Peyer's patch (tissue), 4 donors: Measurements from ENCODE around the gene GPR83. TPM values are rescaled to one million over a fixed set of nuclear protein-coding genes. Genes with fewer than 3 reads are reported as not detected.

Source experiments
- DNase-seq, 3 donors: peaks; one replicate each; pipeline ENCODE4 v3.0.0-alpha.2; 2017 to 2019
- H3K27ac ChIP-seq, 4 donors: fragments of 200-600 bp; sonication (generic); one replicate each; pipeline ENCODE4 v1.5.1; 2016 to 2019
- H3K27me3 ChIP-seq, 2 donors: fragments of 200-600 bp; sonication (generic); one replicate each; pipeline ENCODE4 v1.5.1; 2019
- H3K36me3 ChIP-seq, 3 donors: fragments of 200-600 bp; sonication (generic); one replicate each; pipeline ENCODE4 v1.5.1; 2016 to 2019
- H3K4me1 ChIP-seq, 4 donors: fragments of 200-600 bp; sonication (generic); one replicate each; pipeline ENCODE4 v1.5.1; 2016 to 2019
- H3K4me3 ChIP-seq, 4 donors: fragments of 200-600 bp; sonication (generic); 1 replicate in 3 of 4; 2 replicates in 1 of 4; pipeline ENCODE4 v1.5.1; 2016 to 2019; ENCODE audit warnings: mild to moderate bottlenecking in 1 of 4
- H3K9me3 ChIP-seq, 4 donors: fragments of 200-600 bp; sonication (generic); one replicate each; pipeline ENCODE4 v1.5.1; 2016 to 2019; ENCODE audit warnings: mild to moderate bottlenecking in 1 of 4
- POLR2A ChIP-seq, 2 donors: fragments of 450-650 bp; IDR thresholded peaks; one replicate each; pipeline ENCODE4 v1.5.1; 2017; ENCODE audit warnings: antibody characterized with exemption in 2 of 2, mild to moderate bottlenecking in 2 of 2, moderate library complexity in 2 of 2
- total RNA-seq, 4 donors: library from RNA; depleted of rRNA; stranded (reverse); fragments of >200 nt; gene quantifications; one replicate each; pipeline ENCODE4 v1.1.0, GENCODE V29; 2016
- TF ChIP-seq, protein P1 (sequence below), 6 experiments: fragments of 450-650 bp in 4 of 6; fragments of 200-600 bp in 2 of 6; sonication (generic) in 1 of 6; IDR thresholded peaks; one replicate each; pipeline ENCODE4 v1.5.1; 2017 to 2019; ENCODE audit warnings: antibody characterized with exemption in 6 of 6, mild to moderate bottlenecking in 3 of 6, moderate library complexity in 1 of 6

Gene GPR83
- total RNA-seq, 4 donors from 2014 or later, result 1.7 TPM; not detected in 3

DNA sequence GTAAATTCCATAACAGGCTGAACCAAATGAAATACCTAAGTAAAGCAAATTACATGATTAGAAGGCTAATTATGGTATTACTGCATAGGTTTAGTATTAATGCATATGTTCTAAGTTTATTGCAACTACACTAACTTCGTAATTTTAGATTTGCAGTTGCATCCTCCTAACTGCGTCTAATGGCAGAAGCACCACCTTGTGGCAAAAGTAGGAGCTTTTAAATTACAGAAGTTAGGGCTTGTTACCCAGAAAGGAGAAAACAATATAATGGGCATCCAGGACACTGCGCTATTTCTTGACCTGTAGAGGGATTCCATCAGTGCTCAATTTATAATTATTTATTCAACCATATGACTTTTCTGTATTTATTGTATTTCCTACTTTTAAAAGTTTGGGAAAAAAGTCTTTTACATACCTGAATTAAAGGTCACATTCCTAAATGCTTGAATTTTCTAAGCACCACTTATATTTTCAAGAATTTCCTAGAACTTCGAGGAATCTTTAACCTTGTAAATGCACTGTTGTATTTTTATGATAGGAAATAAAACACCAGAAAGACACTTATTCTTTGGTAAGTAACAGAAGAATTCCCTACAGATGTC is 16.3 kb upstream of the GPR83 start:
- Histone ChIP-seq H3K27me3 (no peaks in the 10 kb centered on the region), H3K36me3 (peaks cover 0 to 12% (median 0%) of the 10 kb centered on the region in 3 donors), H3K9me3 (no peaks in the 10 kb centered on the region), H3K4me1 (no peaks in the 10 kb centered on the region), H3K4me3 (no peak overlapping the region), H3K27ac (no peak overlapping the region)
- no peak for TF ChIP-seq POLR2A (IDR thresholded peaks at IDR 0.05)
- TF ChIP-seq, protein P1, sequence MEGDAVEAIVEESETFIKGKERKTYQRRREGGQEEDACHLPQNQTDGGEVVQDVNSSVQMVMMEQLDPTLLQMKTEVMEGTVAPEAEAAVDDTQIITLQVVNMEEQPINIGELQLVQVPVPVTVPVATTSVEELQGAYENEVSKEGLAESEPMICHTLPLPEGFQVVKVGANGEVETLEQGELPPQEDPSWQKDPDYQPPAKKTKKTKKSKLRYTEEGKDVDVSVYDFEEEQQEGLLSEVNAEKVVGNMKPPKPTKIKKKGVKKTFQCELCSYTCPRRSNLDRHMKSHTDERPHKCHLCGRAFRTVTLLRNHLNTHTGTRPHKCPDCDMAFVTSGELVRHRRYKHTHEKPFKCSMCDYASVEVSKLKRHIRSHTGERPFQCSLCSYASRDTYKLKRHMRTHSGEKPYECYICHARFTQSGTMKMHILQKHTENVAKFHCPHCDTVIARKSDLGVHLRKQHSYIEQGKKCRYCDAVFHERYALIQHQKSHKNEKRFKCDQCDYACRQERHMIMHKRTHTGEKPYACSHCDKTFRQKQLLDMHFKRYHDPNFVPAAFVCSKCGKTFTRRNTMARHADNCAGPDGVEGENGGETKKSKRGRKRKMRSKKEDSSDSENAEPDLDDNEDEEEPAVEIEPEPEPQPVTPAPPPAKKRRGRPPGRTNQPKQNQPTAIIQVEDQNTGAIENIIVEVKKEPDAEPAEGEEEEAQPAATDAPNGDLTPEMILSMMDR (IDR thresholded peaks at IDR 0.05), result peak in 4 of 6 experiments; percentile 25 to 50 (median 44)
- no peak for DNase-seq

DNA sequence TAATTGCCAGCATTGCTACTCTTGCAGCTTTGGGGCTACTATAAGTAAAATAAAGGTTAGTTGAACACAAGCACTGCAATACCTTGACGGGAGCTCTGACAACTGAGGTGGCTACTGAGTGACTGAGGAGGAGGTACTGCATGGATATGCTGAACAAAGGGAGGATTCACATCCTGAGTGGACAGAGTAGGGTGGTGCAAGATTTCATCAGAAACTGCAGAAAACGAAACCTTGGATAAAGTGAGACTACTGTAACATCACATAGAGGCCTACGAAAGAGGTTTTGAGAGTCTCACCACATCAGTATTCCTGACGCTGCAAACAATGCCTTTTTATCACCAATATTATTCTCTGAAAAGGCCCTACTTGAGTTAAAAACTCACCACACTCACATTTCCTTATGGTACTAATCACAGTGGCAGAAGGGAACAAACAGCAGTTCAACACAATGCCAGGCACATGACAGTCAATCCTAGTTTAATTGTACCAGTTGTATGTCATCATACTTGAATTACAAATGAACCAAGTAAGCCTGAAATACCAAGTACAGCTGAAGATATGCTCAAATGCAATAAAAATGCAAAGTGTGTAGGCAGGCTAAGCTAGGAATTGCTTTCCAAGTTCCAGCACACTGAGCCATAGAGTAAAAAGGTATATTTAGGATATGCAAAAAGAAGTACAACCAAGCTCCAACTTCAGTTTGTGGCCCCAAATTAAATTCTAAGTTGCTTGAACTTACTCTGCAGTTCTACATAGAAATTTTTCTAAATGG is 4.0 kb upstream of the GPR83 start:
- Histone ChIP-seq H3K27me3 (peaks cover 0 to 10% of the 10 kb centered on the region in 2 donors), H3K27ac (no peak overlapping the region), H3K36me3 (no peaks in the 10 kb centered on the region), H3K9me3 (no peaks in the 10 kb centered on the region), H3K4me3 (no peak overlapping the region), H3K4me1 (peaks cover 0 to 6% (median 0%) of the 10 kb centered on the region in 4 donors)
- no peak for DNase-seq
- TF ChIP-seq POLR2A (IDR thresholded peaks at IDR 0.05), result no peak
- TF ChIP-seq, protein P1 (IDR thresholded peaks at IDR 0.05), result no peak

DNA sequence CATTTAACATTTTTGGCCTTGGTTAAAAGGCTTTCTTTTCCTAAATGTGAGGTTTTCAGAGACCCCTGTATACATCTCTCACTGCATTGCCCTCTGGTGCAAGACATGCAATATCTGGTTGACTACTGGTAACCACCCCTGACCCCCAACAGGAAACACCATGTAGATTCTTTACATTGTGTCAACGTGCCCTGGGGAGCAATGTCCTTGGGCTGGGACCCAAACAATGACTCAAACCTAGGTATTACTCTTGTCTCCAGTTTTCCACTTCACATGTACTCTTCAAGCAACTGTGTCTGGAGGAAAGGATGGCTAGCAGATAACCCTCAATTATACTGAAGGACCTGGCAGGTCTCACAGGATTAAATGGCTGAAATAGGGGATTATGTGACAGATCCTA is 1.1 kb upstream of the GPR83 start:
- H3K27ac ChIP-seq, result no peak overlapping the region
- peaks cover 0 to 10% of the 10 kb centered on the region in 2 donors for H3K27me3 ChIP-seq
- no peak for DNase-seq
- peaks cover 0 to 6% (median 0%) of the 10 kb centered on the region in 4 donors for H3K4me1 ChIP-seq
- H3K9me3 ChIP-seq, result no peaks in the 10 kb centered on the region
- no peak overlapping the region for H3K4me3 ChIP-seq
- TF ChIP-seq, protein P1 (IDR thresholded peaks at IDR 0.05), result no peak
- TF ChIP-seq POLR2A (IDR thresholded peaks at IDR 0.05), result no peak
- no peaks in the 10 kb centered on the region for H3K36me3 ChIP-seq

DNA sequence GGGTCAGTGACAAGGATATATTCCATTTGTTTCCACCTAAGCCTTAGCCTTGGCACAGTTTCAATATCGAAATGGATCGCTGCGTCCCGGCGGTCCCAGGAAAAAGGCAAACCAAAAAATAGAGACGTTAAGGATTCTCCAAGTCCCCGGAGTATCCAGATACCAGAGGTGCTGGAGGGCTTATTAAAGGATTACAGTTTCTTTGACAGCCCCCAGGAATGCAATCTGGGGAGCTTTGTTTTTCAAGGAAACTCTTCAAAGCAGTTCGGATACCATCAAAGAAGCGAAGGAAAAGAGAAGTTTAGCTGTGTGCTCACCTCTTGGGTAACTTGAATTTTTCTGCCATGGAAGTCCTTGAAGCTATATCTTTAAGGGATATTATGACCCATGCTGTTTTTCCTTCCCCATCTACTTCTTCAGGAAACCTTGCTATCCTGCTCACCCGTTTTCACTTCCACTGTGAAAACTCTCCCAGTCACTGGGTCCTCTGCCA is 600 bp upstream of the GPR83 start:
- Histone ChIP-seq H3K9me3 (no peaks in the 10 kb centered on the region), H3K27me3 (peaks cover 0 to 10% of the 10 kb centered on the region in 2 donors), H3K27ac (no peak overlapping the region), H3K4me1 (peaks cover 0 to 6% (median 0%) of the 10 kb centered on the region in 4 donors), H3K4me3 (peak overlapping the region in 1 of 4 donors; percentile 40), H3K36me3 (no peaks in the 10 kb centered on the region)
- TF ChIP-seq, protein P1 (IDR thresholded peaks at IDR 0.05), result no peak
- no peak for TF ChIP-seq POLR2A (IDR thresholded peaks at IDR 0.05)
- no peak for DNase-seq

DNA sequence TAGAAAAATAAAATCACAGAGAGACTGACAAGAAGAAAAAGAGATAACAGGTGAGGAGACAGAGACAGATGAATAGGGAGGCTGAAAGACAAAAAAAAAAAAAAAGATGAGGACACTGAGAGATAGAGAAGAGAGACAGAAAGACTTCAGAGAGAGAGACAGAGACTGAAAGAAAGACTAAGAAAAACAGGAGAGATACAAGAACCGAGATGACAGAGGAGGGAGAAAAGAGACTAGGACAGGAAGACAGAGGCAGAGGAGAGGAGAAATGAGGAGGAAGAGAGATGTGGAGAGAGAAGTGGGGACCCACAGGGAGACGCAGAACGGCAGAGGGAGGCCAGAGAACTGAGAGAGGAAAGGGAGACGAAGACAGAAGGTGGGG is 771 bp downstream of the GPR83 start:
- Histone ChIP-seq H3K27ac (no peak overlapping the region), H3K36me3 (no peaks in the 10 kb centered on the region), H3K9me3 (no peaks in the 10 kb centered on the region), H3K4me1 (peaks cover 0 to 6% (median 0%) of the 10 kb centered on the region in 4 donors), H3K4me3 (no peak overlapping the region), H3K27me3 (peaks cover 0 to 10% of the 10 kb centered on the region in 2 donors)
- TF ChIP-seq POLR2A (IDR thresholded peaks at IDR 0.05), result no peak
- TF ChIP-seq, protein P1 (IDR thresholded peaks at IDR 0.05), result no peak
- no peak for DNase-seq
